ENCODE data around the gene PRRG2.

DNA sequence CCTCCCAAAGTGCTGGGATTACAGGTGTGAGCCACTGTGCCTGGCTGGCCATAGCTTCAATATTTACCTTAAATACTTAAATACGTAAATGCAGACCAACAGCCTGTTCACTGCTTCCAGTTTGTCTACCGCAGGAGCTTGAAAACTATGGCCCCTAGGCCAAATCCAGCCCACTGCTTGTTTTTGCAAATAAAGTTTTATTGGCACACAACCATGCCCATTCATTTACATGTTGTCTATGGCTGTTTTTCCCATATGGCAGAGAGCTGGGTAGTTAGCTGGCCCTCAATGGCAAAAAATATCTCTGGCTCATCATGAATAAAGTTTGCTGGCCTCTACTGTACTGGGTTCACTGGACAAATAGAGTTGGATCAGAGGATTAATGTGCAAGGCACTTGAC lies 21.7 kb downstream of the PRRG2 start:
- TF ChIP-seq POLR2AphosphoS5 (IDR thresholded peaks at IDR 0.05), result no peak
- TF ChIP-seq, protein P1, sequence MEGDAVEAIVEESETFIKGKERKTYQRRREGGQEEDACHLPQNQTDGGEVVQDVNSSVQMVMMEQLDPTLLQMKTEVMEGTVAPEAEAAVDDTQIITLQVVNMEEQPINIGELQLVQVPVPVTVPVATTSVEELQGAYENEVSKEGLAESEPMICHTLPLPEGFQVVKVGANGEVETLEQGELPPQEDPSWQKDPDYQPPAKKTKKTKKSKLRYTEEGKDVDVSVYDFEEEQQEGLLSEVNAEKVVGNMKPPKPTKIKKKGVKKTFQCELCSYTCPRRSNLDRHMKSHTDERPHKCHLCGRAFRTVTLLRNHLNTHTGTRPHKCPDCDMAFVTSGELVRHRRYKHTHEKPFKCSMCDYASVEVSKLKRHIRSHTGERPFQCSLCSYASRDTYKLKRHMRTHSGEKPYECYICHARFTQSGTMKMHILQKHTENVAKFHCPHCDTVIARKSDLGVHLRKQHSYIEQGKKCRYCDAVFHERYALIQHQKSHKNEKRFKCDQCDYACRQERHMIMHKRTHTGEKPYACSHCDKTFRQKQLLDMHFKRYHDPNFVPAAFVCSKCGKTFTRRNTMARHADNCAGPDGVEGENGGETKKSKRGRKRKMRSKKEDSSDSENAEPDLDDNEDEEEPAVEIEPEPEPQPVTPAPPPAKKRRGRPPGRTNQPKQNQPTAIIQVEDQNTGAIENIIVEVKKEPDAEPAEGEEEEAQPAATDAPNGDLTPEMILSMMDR (IDR thresholded peaks at IDR 0.05), result no peak

Measured in sigmoid colon (tissue), 4 donors.